ENCODE data around the gene PEX16.

- TF ChIP-seq, protein P1, sequence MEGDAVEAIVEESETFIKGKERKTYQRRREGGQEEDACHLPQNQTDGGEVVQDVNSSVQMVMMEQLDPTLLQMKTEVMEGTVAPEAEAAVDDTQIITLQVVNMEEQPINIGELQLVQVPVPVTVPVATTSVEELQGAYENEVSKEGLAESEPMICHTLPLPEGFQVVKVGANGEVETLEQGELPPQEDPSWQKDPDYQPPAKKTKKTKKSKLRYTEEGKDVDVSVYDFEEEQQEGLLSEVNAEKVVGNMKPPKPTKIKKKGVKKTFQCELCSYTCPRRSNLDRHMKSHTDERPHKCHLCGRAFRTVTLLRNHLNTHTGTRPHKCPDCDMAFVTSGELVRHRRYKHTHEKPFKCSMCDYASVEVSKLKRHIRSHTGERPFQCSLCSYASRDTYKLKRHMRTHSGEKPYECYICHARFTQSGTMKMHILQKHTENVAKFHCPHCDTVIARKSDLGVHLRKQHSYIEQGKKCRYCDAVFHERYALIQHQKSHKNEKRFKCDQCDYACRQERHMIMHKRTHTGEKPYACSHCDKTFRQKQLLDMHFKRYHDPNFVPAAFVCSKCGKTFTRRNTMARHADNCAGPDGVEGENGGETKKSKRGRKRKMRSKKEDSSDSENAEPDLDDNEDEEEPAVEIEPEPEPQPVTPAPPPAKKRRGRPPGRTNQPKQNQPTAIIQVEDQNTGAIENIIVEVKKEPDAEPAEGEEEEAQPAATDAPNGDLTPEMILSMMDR (IDR thresholded peaks at IDR 0.05 in 2 of 3, conservative IDR thresholded peaks at IDR 0.05 in 1 of 3; ENCODE audit: insufficient read depth in 2 of 3, low read depth in 1 of 3, low read length in 3 of 3): no peak
- TF ChIP-seq BCOR (IDR thresholded peaks at IDR 0.05): no peak
- peak; percentile 90 for TF ChIP-seq CTBP1 (IDR thresholded peaks at IDR 0.05; ENCODE audit: borderline replicate concordance)
- no peak for TF ChIP-seq MAX (CRISPR knock-in tag; IDR thresholded peaks at IDR 0.05)
- TF ChIP-seq ZSCAN29 (IDR thresholded peaks at IDR 0.05): no peak
- no peak for TF ChIP-seq IRF1 (CRISPR knock-in tag; IDR thresholded peaks at IDR 0.05; ENCODE audit: borderline replicate concordance)
- TF ChIP-seq EP300 (IDR thresholded peaks at IDR 0.05; ENCODE audit: low read length): peak; percentile 77
- TF ChIP-seq ETV1 (tag; conservative IDR thresholded peaks at IDR 0.05; ENCODE audit: low read depth): peak; percentile 96
- TF ChIP-seq ZBTB34 (CRISPR knock-in tag; IDR thresholded peaks at IDR 0.05): no peak
- TF ChIP-seq ILF3 (IDR thresholded peaks at IDR 0.05; ENCODE audit: borderline replicate concordance): no peak
- no peak for TF ChIP-seq SMC3 (conservative IDR thresholded peaks at IDR 0.05; ENCODE audit: insufficient read depth, low read depth, low read length)
- no peak for TF ChIP-seq CHD4 (IDR thresholded peaks at IDR 0.05; ENCODE audit: insufficient read depth, insufficient replicate concordance, low read depth, low read length, poor library complexity, severe bottlenecking)
Measured at GRCh38 chr11:45879803-45880686, 37.6 kb downstream of the PEX16 start.

Data from K562 (cell line).